GM23338 (cell line): ENCODE measurements around the gene FAM89B. TPM values are rescaled to one million over a fixed set of nuclear protein-coding genes. Genes with fewer than 3 reads are reported as not detected.

Source experiments
- ATAC-seq: fragments of 200-7000 bp; cut with Tn5 transposase; 3 replicates; pipeline ENCODE4 v1.9.1; 2020
- DNase-seq: peaks from one replicate; pipeline ENCODE4 v3.0.0-alpha.2; 2015; ENCODE audit warnings: low spot score
- H2AFZ ChIP-seq: fragments of 200-600 bp; sonication (generic); 2 replicates; pipeline ENCODE4 v1.8.0; 2016; ENCODE audit warnings: antibody characterized with exemption, mild to moderate bottlenecking, moderate library complexity
- H3F3A ChIP-seq: fragments of 200-600 bp; sonication (generic); replicated peaks from 2 replicates; pipeline ENCODE4 v1.8.0; 2017; ENCODE audit warnings: antibody characterized with exemption, mixed run types, low read depth
- H3K27ac ChIP-seq: fragments of 200-600 bp; sonication (generic); 2 replicates; pipeline ENCODE4 v1.6.1; 2016; ENCODE audit warnings: low read depth
- H3K27me3 ChIP-seq: fragments of 200-600 bp; sonication (generic); 2 replicates; pipeline ENCODE4 v1.8.0; 2016; ENCODE audit warnings: mild to moderate bottlenecking, mixed run types, moderate library complexity; ENCODE audit not compliant: insufficient read depth
- H3K36me3 ChIP-seq: fragments of 200-600 bp; sonication (generic); 2 replicates; pipeline ENCODE4 v1.8.0; 2016; ENCODE audit warnings: mild to moderate bottlenecking; ENCODE audit not compliant: insufficient read depth
- H3K4me1 ChIP-seq: fragments of 200-600 bp; sonication (generic); 2 replicates; pipeline ENCODE4 v1.8.0; 2016; ENCODE audit warnings: mild to moderate bottlenecking, moderate library complexity; ENCODE audit not compliant: insufficient read depth
- H3K4me2 ChIP-seq: fragments of 200-600 bp; sonication (generic); 2 replicates; pipeline ENCODE4 v1.7.1; 2017; ENCODE audit warnings: mixed run types
- H3K4me3 ChIP-seq: fragments of 200-600 bp; sonication (generic); 2 replicates; pipeline ENCODE4 v1.6.1; 2016; ENCODE audit warnings: mixed run types
- H3K79me2 ChIP-seq: fragments of 200-600 bp; sonication (generic); replicated peaks from 2 replicates; pipeline ENCODE4 v1.8.0; 2017; ENCODE audit warnings: mild to moderate bottlenecking; ENCODE audit not compliant: insufficient read depth
- H3K9me2 ChIP-seq: fragments of 200-600 bp; sonication (generic); 2 replicates; pipeline ENCODE4 v1.8.0; 2017; ENCODE audit not compliant: insufficient read depth
- H4K20me1 ChIP-seq: fragments of 200-600 bp; sonication (generic); replicated peaks from 2 replicates; pipeline ENCODE4 v1.8.0; 2017; ENCODE audit warnings: mild to moderate bottlenecking; ENCODE audit not compliant: insufficient read depth
- H3K27ac Mint-ChIP-seq: 2 replicates; pipeline ENCODE4 v1.8.0; 2020; ENCODE audit warnings: inconsistent platforms, mild to moderate bottlenecking, moderate library complexity, mixed read lengths
- H3K27me3 Mint-ChIP-seq: 3 replicates; pipeline ENCODE4 v1.8.0; 2022; ENCODE audit warnings: low read depth, mild to moderate bottlenecking, moderate library complexity, mixed read lengths, inconsistent platforms; ENCODE audit not compliant: insufficient read depth, poor library complexity
- H3K36me3 Mint-ChIP-seq: 3 replicates; pipeline ENCODE4 v1.8.0; 2021; ENCODE audit warnings: low read depth, mild to moderate bottlenecking, inconsistent platforms, moderate library complexity, mixed read lengths
- H3K4me1 Mint-ChIP-seq: 3 replicates; pipeline ENCODE4 v1.8.0; 2020; ENCODE audit warnings: mild to moderate bottlenecking, inconsistent platforms, mixed read lengths
- H3K4me3 Mint-ChIP-seq: 3 replicates; pipeline ENCODE4 v1.8.0; 2021; ENCODE audit warnings: moderate library complexity, mild to moderate bottlenecking, inconsistent platforms, mixed read lengths
- H3K9me3 Mint-ChIP-seq: 3 replicates; pipeline ENCODE4 v1.8.0; 2020; ENCODE audit warnings: moderate library complexity, mild to moderate bottlenecking, inconsistent platforms, mixed read lengths
- CREB1 ChIP-seq: fragments of 250-450 bp; sonication (Bioruptor Pico); IDR thresholded peaks from 2 replicates; pipeline ENCODE4 v1.5.0; 2020; ENCODE audit warnings: low read depth, mild to moderate bottlenecking, moderate library complexity
- CTCF ChIP-seq, 2 experiments: fragments of 200-600 bp in 1 of 2; sonication (generic) in 1 of 2; conservative IDR thresholded peaks; 2 replicates each; pipeline versions ENCODE4 v1.5.1 to v1.6.1; 2016 to 2017; ENCODE audit warnings: antibody characterized with exemption in 2 of 2, low read depth in 2 of 2, mild to moderate bottlenecking in 2 of 2, moderate library complexity in 1 of 2
- EZH2 ChIP-seq: fragments of 200-600 bp; sonication (generic); IDR thresholded peaks from one replicate; pipeline ENCODE4 v1.8.0; 2017; ENCODE audit warnings: antibody characterized with exemption, mild to moderate bottlenecking, low read depth; ENCODE audit not compliant: unreplicated experiment
- EZH2phosphoT487 ChIP-seq: fragments of 200-600 bp; sonication (generic); IDR thresholded peaks from one replicate; pipeline ENCODE4 v1.8.1; 2018; ENCODE audit warnings: antibody characterized with exemption; ENCODE audit not compliant: unreplicated experiment
- JUNB ChIP-seq: IDR thresholded peaks from one replicate; pipeline ENCODE4 v1.6.1; 2016; ENCODE audit warnings: antibody characterized with exemption; ENCODE audit not compliant: unreplicated experiment
- NANOG ChIP-seq: IDR thresholded peaks from 2 replicates; pipeline ENCODE4 v1.6.1; 2016; ENCODE audit warnings: antibody characterized with exemption, borderline replicate concordance
- POLR2AphosphoS5 ChIP-seq: IDR thresholded peaks from 2 replicates; pipeline ENCODE4 v1.6.1; 2016; ENCODE audit warnings: antibody characterized with exemption, low read depth
- STAT1 ChIP-seq: IDR thresholded peaks from one replicate; pipeline ENCODE4 v1.6.1; 2016; ENCODE audit warnings: antibody characterized with exemption; ENCODE audit not compliant: unreplicated experiment
- ZNF114 ChIP-seq: fragments of 250-450 bp; sonication (Bioruptor Pico); IDR thresholded peaks from 2 replicates; pipeline ENCODE4 v1.5.0; 2020; ENCODE audit warnings: mild to moderate bottlenecking, moderate library complexity
- ZNF331 ChIP-seq: fragments of 250-450 bp; sonication (Bioruptor Pico); IDR thresholded peaks from 2 replicates; pipeline ENCODE4 v1.5.0; 2020; ENCODE audit warnings: low read depth, mild to moderate bottlenecking, moderate library complexity
- ZNF462 ChIP-seq: fragments of 250-450 bp; sonication (Bioruptor Pico); IDR thresholded peaks from 2 replicates; pipeline ENCODE4 v1.5.0; 2020; ENCODE audit warnings: mild to moderate bottlenecking, moderate library complexity
- polyA plus RNA-seq: library from polyadenylated mRNA; unstranded; fragments of >200 nt; fragmentation: Nextera tagmentation; extraction: Ambion mirVana; gene quantifications from 2 replicates; pipeline ENCODE4 v1.2.1, GENCODE V29; 2016
- total RNA-seq: library from RNA; depleted of rRNA; stranded (reverse); fragments of >200 nt; shearing (Covaris generic); gene quantifications from 2 replicates; pipeline ENCODE4 v1.2.3, GENCODE V29; 2014

FAM89B gene
- total and polyA plus RNA-seq, 2 experiments from 2014 or later = 13.0 to 18.2 TPM

DNA sequence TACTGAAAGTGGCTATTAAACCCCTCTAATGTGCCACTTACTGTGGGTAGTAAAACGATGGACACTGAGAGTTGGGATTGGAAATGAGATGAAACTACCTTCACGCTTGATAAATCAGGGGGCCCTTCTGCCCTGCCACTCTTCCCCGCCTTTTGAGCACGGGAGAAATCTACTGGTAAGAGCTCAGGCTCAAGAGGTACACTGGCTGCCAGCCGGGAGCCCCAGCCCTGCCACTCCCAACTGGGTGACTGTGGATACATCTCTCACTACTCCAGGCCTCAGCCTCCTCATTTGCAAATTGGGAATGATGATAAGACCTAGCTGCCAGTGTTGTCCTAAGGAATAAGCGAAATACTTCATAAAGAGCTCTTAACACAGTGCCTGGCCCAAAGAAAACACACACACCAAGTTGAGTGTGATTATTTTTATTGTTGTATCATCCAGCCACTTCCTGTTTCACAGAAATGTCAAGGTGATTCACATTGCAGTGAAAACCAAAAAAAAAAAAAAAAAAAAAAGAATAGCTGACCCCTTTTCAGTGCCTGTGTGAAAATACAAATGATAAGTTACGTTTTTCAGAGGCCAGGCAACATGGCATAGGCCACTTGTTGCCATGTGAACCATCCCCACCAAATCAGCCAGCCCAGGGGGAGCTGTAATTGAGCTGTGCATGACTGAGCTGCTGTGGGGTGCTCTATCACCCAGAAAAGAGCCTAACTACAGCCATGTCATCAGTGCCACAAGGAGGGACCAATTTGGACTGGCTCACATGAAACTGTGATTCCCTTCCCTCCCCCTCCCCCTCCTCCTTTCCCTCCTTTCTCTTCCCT lies 6.5 kb upstream of the FAM89B start:
- Mint-ChIP-seq H3K9me3 (no peaks in the 10 kb centered on the region), H3K27ac (no peak overlapping the region), H3K36me3 (no peaks in the 10 kb centered on the region; the same call in 2 of the 3 replicates), H3K4me1 (peaks cover 22% of the 10 kb centered on the region), H3K4me3 (no peak overlapping the region), H3K27me3 (peaks cover 10% of the 10 kb centered on the region)
- peaks cover 15% of the 10 kb centered on the region for H3K4me1 ChIP-seq
- H3K36me3 ChIP-seq = no peaks in the 10 kb centered on the region
- no peaks in the 10 kb centered on the region for H4K20me1 ChIP-seq
- H3K79me2 ChIP-seq = peaks cover 5% of the 10 kb centered on the region
- DNase-seq = no peak
- no peak for TF ChIP-seq JUNB
- no peak for TF ChIP-seq POLR2AphosphoS5
- no peak for ATAC-seq
- H3K27me3 ChIP-seq = no peaks in the 10 kb centered on the region
- peaks cover 12% of the 10 kb centered on the region for H3F3A ChIP-seq
- H3K27ac ChIP-seq = no peak overlapping the region
- H3K4me3 ChIP-seq = no peak overlapping the region
- no peak overlapping the region for H2AFZ ChIP-seq
- no peaks in the 10 kb centered on the region for H3K9me2 ChIP-seq
- no peak overlapping the region for H3K4me2 ChIP-seq

- no peak for DNase-seq
- Histone ChIP-seq H3K36me3 (no peaks in the 10 kb centered on the region), H3F3A (peaks cover 27% of the 10 kb centered on the region), H3K27ac (peak overlapping the region; percentile 87), H2AFZ (peak overlapping the region; percentile 98), H3K27me3 (peaks cover 3% of the 10 kb centered on the region; the same call in 1 of the 2 replicates), H4K20me1 (peaks cover 6% of the 10 kb centered on the region), H3K79me2 (peaks cover 8% of the 10 kb centered on the region), H3K4me3 (peak overlapping the region; percentile 91), H3K4me1 (peaks cover 20% of the 10 kb centered on the region), H3K4me2 (peak overlapping the region; percentile 99), H3K9me2 (no peaks in the 10 kb centered on the region)
- peak; percentile 15 for ATAC-seq
- peaks cover 13% of the 10 kb centered on the region for H3K27me3 Mint-ChIP-seq
- peaks cover 9% of the 10 kb centered on the region for H3K36me3 Mint-ChIP-seq
- H3K4me1 Mint-ChIP-seq = peaks cover 34% of the 10 kb centered on the region
- TF ChIP-seq JUNB (no peak), POLR2AphosphoS5 (no peak), NANOG (no peak), ZNF331 (CRISPR knock-in tag) (no peak), EZH2 (no peak), CTCF (conservative IDR thresholded peaks at IDR 0.05; ENCODE audit: low read depth in 2 of 2) (no peak), STAT1 (no peak), ZNF114 (CRISPR knock-in tag) (no peak), EZH2phosphoT487 (no peak), CREB1 (CRISPR knock-in tag) (no peak), ZNF462 (CRISPR knock-in tag) (no peak)
- peak overlapping the region; percentile 99 for H3K27ac Mint-ChIP-seq
- H3K9me3 Mint-ChIP-seq = no peaks in the 10 kb centered on the region
- peak overlapping the region; percentile 100 for H3K4me3 Mint-ChIP-seq
These were observed 3.0 kb upstream of the FAM89B start for GRCh38 chr11:65569164-65569972.
